Heart right ventricle (tissue), 16 donors: ENCODE measurements around the gene CDRT4. TPM values are rescaled to one million over a fixed set of nuclear protein-coding genes. Genes with fewer than 3 reads are reported as not detected.

ENCODE experiments used
- ATAC-seq, 8 donors: fragments of 200-7000 bp; cut with Tn5 transposase; one replicate each; pipeline ENCODE4 v1.9.1; 2020; ENCODE audit warnings: mild to moderate bottlenecking in 8 of 8, moderate library complexity in 8 of 8, moderate number of reproducible peaks in 1 of 8
- DNase-seq, 2 donors: peaks; one replicate each; pipeline ENCODE4 v3.0.0-alpha.2; 2020
- H3K27ac ChIP-seq, 10 donors: fragments of 200-600 bp; sonication (generic) in 2 of 10; one replicate each; pipeline versions ENCODE4 v1.5.0 to v1.8.0; 2020 to 2022; ENCODE audit warnings: mild to moderate bottlenecking in 3 of 10
- H3K27me3 ChIP-seq, 7 donors: fragments of 200-600 bp; one replicate each; pipeline ENCODE4 v1.8.0; 2021 to 2022; ENCODE audit warnings: mild to moderate bottlenecking in 2 of 7
- H3K36me3 ChIP-seq, 9 donors: fragments of 200-600 bp; sonication (generic) in 1 of 9; one replicate each; pipeline versions ENCODE4 v1.5.0 to v1.8.0; 2020 to 2022; ENCODE audit warnings: mild to moderate bottlenecking in 2 of 9
- H3K4me1 ChIP-seq, 9 donors: fragments of 200-600 bp; sonication (generic) in 1 of 9; one replicate each; pipeline versions ENCODE4 v1.5.0 to v1.8.0; 2020 to 2022; ENCODE audit warnings: mild to moderate bottlenecking in 4 of 9
- H3K4me3 ChIP-seq, 10 donors: fragments of 200-600 bp; sonication (generic) in 2 of 10; one replicate each; pipeline versions ENCODE4 v1.5.0 to v1.8.0; 2020 to 2022; ENCODE audit warnings: mild to moderate bottlenecking in 7 of 10, moderate library complexity in 2 of 10
- H3K9me3 ChIP-seq, 11 donors: fragments of 200-600 bp in 10 of 11; sonication (generic) in 2 of 11; one replicate each; pipeline versions ENCODE4 v1.5.0 to v1.8.0; 2013 to 2022; ENCODE audit warnings: mild to moderate bottlenecking in 2 of 11, control low read depth in 1 of 11, moderate library complexity in 1 of 11
- CTCF ChIP-seq, 9 donors: fragments of 200-600 bp; sonication (generic) in 2 of 9; IDR thresholded peaks; one replicate each; pipeline versions ENCODE4 v1.5.0 to v1.8.0; 2021 to 2022; ENCODE audit warnings: antibody characterized with exemption in 9 of 9, mild to moderate bottlenecking in 5 of 9, moderate library complexity in 1 of 9
- WGBS, 2 donors: extraction: QIAGEN DNeasy Blood & Tissue Kit; methylation state at CpG; one replicate each; pipeline ENCODE4 v1.1.7; 2013; ENCODE audit warnings: inconsistent platforms in 1 of 2; 5-methylcytosine and 5-hydroxymethylcytosine counted together
- intact Hi-C, 10 donors: fragments of 100-400 bp; cut with DNase I; formaldehyde crosslinking; loops; one replicate each; pipeline versions ENCODE4 v1.11.1 to v1.14.2; 2022
- polyA plus RNA-seq, 2 donors: library from polyadenylated mRNA; stranded (reverse); fragments of 200-250 nt; gene quantifications; one replicate each; pipeline ENCODE4 v1.2.3, GENCODE V29; 2013
- total RNA-seq, 10 donors: library from RNA; stranded (reverse); fragmentation: NEBNext Ultra II Directional in 3 of 10; extraction: Animal tissue kit (Norgen Biotek cat#: 25700) in 3 of 10; gene quantifications; one replicate each; pipeline versions ENCODE4 v1.2.1 to v1.2.4, GENCODE V29; 2021 to 2023
- donor health status: Arrhythmogenic right ventricular cardiomyopathy.
- donor health status: ischemic (EF 13 %, LVEDD 7.1; RV severe dilation, severe dysfunction).
- donor health status: healthy with polysubstance abuse.
- donor health status: DM: no; HTN: yes; CAD: no.
- donor health status: DM: no; HTN: no; CAD: no.
- donor health status: ischemic (EF 25% LVEDD 6.9; RV normal size, moderate dysfunction).
- donor health status: ischemic (EF 25% LVEDD 5.7; RV mildly dilated, moderate dysfunction).
- donor health status: healthy.
- donor health status: DM: yes; HTN: yes; CAD: no.
- donor health status: Ischemic cardiomyopathy.
- donor health status: ischemic (EF 35%, LVEDD 5.7; RV mildly dilated, moderate dysfunction).
- donor health status: nonischemic (EF 11% LVEDD 7.7; RV severe dilation, severe dysfunction).
- donor health status: DM: yes; HTN: yes; CAD: no.
- donor health status: PGD.
- donor health status: ischemic (EF 29% LVEDD 5.4; RV normal size, mild dysfunction).
- donor health status: nonischemic (EF 23%, LVEDD 6.1; RV moderate dilation, normal function).

Gene CDRT4
- total and polyA plus RNA-seq, 12 donors: 0.45 to 4.2 (median 0.92) TPM; not detected in 2

DNA sequence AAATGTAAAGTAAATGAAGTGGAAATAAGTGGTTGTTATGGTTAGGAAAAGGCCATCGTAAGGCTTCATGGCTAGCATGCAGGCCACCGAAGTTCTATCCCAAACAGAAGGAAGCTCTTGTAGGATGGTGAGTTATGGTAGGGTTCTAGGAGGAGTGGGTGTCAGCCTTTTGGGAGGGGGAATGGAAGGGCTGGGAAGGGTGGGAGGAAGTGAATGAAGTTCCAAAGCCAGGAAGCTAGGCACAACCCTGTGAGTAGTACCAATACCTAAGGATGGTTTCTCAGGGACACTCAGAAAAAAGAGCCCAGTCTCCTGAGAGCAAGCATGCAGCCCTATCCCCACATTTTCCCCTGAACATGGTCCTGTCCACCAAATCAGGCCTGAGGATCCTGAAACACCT lies 36.3 kb upstream of the CDRT4 start:
- ATAC-seq (no peak), DNase-seq (no peak)
- TF ChIP-seq CTCF (IDR thresholded peaks at IDR 0.05): no peak
- no peak overlapping the region for H3K4me3 ChIP-seq
- no peaks in the 10 kb centered on the region for H3K9me3 ChIP-seq
- intact Hi-C loops: loop anchor here in 9 of 10 donors (1.0 to 10.0 kb wide), 6 partner anchors 46 to 246 kb away; partner anchors contain the start of gene TEKT3 (in 1 of the 9)
- 89 to 94% methylated on average over 2 of the region's 2 CpGs for WGBS, 2 donors
- H3K36me3 ChIP-seq: peaks cover 0 to 7% (median 0%) of the 10 kb centered on the region in 9 donors
- H3K27ac ChIP-seq: no peak overlapping the region
- no peaks in the 10 kb centered on the region for H3K27me3 ChIP-seq
- H3K4me1 ChIP-seq: peaks cover 3 to 27% (median 19%) of the 10 kb centered on the region in 9 donors

DNA sequence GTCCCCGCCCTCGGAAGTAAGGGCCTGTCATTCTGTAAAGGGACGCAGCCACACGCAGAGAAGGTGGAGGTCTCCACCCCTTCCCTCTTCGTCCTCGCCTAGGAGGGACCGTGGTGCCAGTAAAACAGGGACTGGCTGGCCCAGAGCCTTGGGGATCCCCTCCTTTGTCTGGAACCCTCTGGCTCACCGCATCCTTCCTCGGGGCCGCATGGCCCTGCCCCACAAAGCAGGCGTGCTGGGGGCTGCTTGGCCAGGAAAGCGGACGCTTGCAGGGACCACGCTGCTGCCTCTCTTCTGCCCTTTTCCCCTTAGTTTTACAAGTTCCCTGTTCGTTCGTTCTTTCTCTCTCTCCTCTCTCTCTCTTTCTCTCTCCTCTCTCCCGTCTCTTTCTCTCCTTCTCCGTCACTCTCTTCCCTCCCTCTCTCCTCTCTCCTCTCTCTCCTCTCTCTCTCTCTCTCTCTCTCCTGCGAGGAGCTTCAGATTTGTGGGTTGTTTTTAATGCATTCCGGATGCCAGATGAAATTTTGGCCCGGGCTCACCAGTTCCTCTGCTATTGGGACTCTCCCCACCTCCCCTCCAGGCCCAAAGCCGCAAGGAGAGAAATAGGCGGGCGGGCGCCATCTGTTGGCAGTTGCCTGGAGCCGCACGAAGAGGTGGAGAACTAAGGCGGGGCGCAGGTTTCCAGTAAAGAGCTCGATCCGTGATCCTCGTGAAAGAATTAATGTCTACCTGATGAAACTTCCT lies 35.1 kb upstream of the CDRT4 start:
- peak; percentile 92 to 93 for DNase-seq
- Histone ChIP-seq H3K4me3 (peak overlapping the region in 9 of 10 donors; percentile 8 to 47 (median 40)), H3K27me3 (no peaks in the 10 kb centered on the region), H3K27ac (peak overlapping the region; percentile 36 to 88 (median 80)), H3K4me1 (peaks cover 3 to 23% (median 14%) of the 10 kb centered on the region in 9 donors), H3K36me3 (peaks cover 0 to 7% (median 0%) of the 10 kb centered on the region in 9 donors), H3K9me3 (no peaks in the 10 kb centered on the region)
- WGBS, 2 donors: 22 to 32% methylated on average over 32 of the region's 32 CpGs
- ATAC-seq: peak; percentile 88 to 96 (median 94)
- intact Hi-C loops: loop anchor here in 9 of 10 donors (1.0 to 10.0 kb wide), 7 partner anchors 45 to 245 kb away; partner anchors contain the start of gene TEKT3 (in 1 of the 9)
- peak; percentile 84 to 97 (median 91) for TF ChIP-seq CTCF (IDR thresholded peaks at IDR 0.05)

- Histone ChIP-seq H3K4me3 (no peak overlapping the region), H3K4me1 (peaks cover 3 to 24% (median 19%) of the 10 kb centered on the region in 9 donors), H3K27ac (peak overlapping the region in 9 of 10 donors; percentile 36 to 88 (median 80)), H3K36me3 (peaks cover 0 to 3% (median 0%) of the 10 kb centered on the region in 9 donors), H3K27me3 (no peaks in the 10 kb centered on the region), H3K9me3 (no peaks in the 10 kb centered on the region)
- peak in 2 of 8 donors; percentile 2 to 23 for ATAC-seq
- no peak for DNase-seq
- WGBS, 2 donors: 85 to 86% methylated on average over 7 of the region's 7 CpGs
- TF ChIP-seq CTCF (IDR thresholded peaks at IDR 0.05): no peak
- intact Hi-C loops: loop anchor here in 8 of 10 donors (1.0 to 10.0 kb wide), 7 partner anchors 44 to 244 kb away; partner anchors contain the start of gene TEKT3 (in 1 of the 8)
These were observed 34.4 kb upstream of the CDRT4 start for GRCh38 chr17:15501793-15502192.

DNA sequence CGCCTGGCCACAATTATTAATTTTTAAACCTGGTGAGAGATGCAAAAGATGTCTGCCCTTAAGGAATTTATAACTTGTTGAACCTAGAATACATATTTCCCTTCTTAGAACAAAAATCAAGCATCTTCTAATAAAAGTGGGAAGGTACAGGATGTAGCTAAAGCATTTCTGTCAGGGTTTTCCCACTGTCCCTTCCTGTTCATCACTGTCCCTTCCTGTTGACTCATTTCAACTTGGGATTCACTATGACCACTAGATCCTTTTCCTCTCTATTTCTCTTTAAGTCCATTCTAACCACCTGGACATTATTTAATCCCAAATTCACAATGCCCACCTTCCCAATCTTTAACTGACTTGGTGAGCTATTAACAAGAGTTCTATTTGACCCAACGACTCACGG lies 33.9 kb upstream of the CDRT4 start:
- H3K27ac ChIP-seq: peak overlapping the region in 1 of 10 donors; percentile 80
- no peaks in the 10 kb centered on the region for H3K27me3 ChIP-seq
- H3K9me3 ChIP-seq: no peaks in the 10 kb centered on the region
- H3K4me3 ChIP-seq: no peak overlapping the region
- H3K4me1 ChIP-seq: peaks cover 3 to 30% (median 19%) of the 10 kb centered on the region in 9 donors
- 75 to 93% methylated on average over 3 of the region's 3 CpGs for WGBS, 2 donors
- TF ChIP-seq CTCF (IDR thresholded peaks at IDR 0.05): no peak
- intact Hi-C loops: loop anchor here in 4 of 10 donors (5.0 to 10.0 kb wide), 4 partner anchors 44 to 244 kb away; partner anchors contain the start of gene TEKT3 (in 1 of the 4)
- ATAC-seq (no peak), DNase-seq (no peak)
- H3K36me3 ChIP-seq: peaks cover 0 to 7% (median 0%) of the 10 kb centered on the region in 9 donors
